ENCODE results near the gene BLM.

Gene BLM

GRCh38 chr15:90789462-90789861 lies 72.3 kb downstream of the BLM start:
- DNase-seq (ENCODE audit: low read depth): no peak

DNA sequence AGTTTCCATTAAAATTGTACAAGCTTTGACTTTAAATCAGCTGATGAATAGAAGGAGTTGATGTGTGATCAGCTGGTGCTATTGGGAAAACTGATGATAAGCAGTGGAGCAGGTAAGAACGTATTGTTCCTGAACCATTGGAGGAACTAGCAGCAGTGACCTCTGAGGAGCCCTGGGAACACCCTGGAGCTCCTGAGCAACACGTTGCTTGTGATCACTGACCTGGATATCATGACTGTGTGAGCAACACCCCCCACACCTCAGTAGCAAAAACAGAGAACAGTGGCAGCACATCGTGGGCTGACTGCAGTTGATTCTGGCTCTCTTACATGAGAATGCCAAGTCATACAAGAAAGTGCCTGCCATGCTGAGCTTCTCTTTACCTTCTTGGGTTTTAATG lies 72.9 kb downstream of the BLM start:
- no peak for DNase-seq (ENCODE audit: low read depth)

DNA sequence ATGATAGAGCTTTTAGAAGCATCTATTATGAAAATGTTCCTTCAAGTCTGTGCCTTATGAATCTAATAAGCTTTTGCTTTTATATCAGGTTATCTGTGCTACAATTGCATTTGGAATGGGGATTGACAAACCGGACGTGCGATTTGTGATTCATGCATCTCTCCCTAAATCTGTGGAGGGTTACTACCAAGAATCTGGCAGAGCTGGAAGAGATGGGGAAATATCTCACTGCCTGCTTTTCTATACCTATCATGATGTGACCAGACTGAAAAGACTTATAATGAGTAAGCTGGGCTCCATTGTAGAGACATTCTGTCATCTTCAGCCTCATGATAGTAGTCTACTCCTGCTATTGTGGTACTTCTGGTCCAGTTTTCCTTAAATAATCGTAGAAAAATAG lies 73.4 kb downstream of the BLM start:
- no peak for DNase-seq (ENCODE audit: low read depth)

GRCh38 chr15:90794538-90794937 lies 77.4 kb downstream of the BLM start:
- DNase-seq (ENCODE audit: low read depth): no peak

GRCh38 chr15:90799639-90800170 lies 82.6 kb downstream of the BLM start:
- no peak for DNase-seq (ENCODE audit: low read depth)

GRCh38 chr15:90801803-90802202 lies 84.7 kb downstream of the BLM start:
- DNase-seq (ENCODE audit: low read depth): no peak

DNA sequence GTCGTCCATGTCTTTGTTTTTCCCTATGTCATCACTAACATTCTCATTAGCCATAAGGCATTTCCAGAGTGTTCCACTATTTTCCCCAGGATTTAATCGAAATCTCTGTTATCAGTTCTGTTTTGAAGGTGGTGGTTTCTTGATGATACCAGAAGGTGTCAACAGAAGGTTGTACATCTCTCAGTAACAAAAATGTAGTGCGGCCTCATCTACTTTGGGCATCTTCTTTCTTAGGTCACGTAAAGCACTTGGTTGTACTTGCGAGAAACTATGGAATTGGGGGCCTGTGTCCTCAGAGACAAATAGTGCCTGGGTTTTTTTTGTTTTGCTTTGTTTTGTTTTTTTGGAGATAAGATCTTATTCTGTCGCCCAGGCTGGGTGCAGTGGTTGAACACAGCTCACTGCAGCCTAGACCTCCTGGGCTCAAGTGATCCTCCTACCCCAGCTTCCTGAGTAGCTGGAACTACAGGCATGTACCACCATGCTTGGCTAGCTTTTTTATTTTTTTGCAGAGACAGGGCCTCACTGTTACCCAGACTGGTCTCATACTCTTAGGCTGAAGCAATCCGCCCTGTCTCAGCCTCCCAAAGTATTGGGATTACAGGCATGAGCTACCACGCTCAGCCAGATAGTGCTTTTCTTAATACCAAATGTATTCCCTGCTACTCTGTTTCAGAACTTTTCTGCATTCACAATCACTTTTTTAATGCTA lies 90.1 kb downstream of the BLM start:
- no peak for DNase-seq (ENCODE audit: low read depth)

DNA sequence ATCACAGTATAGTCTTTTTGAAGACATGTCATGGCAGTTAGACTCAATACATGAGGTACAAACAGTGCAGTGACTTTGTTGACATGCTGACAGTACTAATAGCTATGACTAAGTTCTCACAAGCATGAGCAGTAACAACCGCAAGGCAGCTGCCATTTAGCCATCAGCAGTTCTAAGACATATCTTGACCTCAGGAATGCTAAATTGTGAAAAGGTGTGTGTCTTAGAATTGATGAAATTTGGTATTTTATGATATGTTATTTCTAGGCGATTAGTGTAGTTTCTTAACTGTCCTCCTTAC lies 90.6 kb downstream of the BLM start:
- DNase-seq (ENCODE audit: low read depth): no peak

DNA sequence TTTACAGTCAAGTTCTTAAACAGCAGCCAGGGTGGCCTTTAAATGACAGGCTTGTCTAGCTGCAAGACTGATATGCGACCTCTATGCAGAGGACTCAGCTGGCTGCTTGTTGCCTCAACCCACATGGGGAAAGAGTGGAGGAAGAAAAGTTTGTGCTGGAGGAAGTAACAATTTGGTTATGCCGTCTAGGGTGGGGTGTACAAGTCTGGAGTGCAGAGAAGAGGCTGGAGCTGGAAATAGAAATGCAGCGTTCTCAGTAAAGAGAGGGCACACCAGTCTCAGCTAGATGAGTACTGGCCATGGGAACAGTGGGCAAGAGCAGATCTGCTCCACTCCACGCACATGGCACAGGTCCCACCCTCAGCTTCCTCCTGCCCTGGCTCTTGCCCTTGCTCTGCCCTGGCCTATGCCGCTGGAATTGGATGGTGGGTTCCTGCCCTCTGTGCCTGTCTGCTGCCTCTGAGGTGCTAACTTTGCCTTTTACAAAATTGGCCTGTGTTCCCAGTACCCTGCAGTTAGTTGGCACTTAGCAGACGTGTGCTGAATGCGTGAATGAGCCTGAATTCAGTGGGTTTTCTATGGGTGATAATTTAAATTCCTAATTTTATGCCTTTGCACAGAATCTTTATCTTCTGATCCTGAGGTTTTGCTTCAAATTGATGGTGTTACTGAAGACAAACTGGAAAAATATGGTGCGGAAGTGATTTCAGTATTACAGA lies 91.5 kb downstream of the BLM start:
- no peak for DNase-seq (ENCODE audit: low read depth)

GRCh38 chr15:90809536-90809935 lies 92.4 kb downstream of the BLM start:
- DNase-seq (ENCODE audit: low read depth): no peak

DNA sequence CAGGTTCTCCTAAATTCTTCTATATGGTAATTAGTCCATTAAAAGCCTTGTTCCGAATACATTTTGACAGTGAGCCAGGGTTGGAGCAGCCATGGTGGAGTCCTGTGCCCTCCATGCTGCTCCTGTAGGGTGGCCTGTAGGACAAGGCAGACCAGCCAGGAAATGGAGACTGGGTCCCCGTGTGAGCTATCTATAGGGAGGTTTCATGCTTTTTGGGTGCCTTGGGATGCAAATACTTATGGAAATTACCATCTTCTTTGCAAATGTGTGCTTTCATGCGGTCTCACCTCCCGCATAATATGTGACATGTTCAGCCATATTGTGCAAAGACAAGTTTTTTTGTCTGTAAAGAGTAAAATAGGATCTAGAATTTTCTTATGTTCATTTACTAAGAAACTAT lies 93.2 kb downstream of the BLM start:
- no peak for DNase-seq (ENCODE audit: low read depth)

- no peak for DNase-seq (ENCODE audit: low read depth)
These were observed 95.2 kb downstream of the BLM start for GRCh38 chr15:90812171-90812957.

- DNase-seq (ENCODE audit: low read depth): no peak
These were observed 95.8 kb downstream of the BLM start for GRCh38 chr15:90812958-90813265.

GRCh38 chr15:90813796-90814190 lies 96.6 kb downstream of the BLM start:
- DNase-seq (ENCODE audit: low read depth): no peak

DNA sequence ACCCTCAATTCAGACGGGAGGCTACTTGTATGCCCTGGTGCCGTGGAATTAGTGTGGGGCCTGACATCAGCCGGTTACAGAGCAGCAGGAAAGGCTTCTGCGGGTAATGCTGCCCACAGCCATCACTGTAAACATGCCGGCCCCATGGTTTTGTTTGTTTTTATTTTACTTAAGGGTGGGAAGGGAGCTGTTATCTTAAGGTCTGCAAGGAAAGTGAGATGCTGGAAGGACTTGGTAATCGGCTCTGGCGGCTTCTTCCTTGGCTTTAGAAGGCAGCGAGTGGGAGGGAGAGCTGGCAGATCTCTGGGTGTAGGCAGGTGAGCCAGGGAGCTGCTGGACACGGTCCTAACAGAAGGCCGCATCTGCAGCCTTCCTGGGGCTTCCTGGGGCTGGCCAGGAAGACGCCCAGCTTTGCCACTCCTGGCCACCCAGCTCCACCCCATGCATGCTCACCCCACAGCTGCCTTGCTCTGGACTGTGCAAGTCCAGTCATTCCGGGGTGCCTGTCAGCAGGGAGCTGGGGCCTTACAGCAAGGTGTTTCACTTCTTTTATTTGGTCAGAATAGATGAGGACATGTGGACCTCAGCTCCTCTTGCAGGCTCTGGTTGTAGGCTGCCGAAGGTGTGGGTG lies 97.2 kb downstream of the BLM start:
- no peak for DNase-seq (ENCODE audit: low read depth)

DNA sequence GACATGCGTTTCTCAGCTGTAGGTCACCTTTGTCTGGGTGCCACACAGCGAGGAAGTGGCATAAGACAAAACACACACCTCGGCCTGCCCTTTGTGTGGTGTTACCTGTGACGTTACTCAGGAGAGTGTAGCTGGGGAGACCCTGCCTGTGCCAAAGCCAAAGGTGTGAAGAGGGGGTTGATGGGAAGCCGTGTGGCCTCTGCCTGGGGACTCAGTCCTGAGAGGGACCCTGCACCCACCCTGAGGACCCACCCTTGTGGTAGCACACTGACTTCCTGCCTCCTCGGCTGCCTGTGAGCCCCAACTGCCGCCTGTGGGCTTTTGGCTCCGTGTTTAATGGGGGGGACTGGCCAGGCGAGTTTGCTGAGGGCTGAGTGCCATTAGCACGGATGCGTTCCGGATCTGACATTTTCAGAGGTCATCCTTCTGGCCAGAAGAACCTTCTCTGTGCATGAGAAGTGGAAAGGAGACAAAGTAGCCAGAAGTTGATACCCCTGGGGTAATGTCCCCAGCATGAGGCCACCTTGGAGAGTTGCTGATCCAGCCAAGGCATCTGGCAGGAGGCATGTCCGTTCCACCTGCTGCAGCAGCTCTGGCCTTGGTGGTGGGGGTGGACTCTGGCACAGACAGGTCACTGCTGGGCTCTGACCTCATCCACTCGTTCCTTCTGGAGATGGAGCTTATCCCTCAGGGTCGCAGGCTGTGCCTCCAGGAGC lies 99.4 kb downstream of the BLM start:
- DNase-seq (ENCODE audit: low read depth): no peak

GRCh38 chr15:90817117-90818057 lies 100.2 kb downstream of the BLM start:
- DNase-seq (ENCODE audit: low read depth): no peak

DNA sequence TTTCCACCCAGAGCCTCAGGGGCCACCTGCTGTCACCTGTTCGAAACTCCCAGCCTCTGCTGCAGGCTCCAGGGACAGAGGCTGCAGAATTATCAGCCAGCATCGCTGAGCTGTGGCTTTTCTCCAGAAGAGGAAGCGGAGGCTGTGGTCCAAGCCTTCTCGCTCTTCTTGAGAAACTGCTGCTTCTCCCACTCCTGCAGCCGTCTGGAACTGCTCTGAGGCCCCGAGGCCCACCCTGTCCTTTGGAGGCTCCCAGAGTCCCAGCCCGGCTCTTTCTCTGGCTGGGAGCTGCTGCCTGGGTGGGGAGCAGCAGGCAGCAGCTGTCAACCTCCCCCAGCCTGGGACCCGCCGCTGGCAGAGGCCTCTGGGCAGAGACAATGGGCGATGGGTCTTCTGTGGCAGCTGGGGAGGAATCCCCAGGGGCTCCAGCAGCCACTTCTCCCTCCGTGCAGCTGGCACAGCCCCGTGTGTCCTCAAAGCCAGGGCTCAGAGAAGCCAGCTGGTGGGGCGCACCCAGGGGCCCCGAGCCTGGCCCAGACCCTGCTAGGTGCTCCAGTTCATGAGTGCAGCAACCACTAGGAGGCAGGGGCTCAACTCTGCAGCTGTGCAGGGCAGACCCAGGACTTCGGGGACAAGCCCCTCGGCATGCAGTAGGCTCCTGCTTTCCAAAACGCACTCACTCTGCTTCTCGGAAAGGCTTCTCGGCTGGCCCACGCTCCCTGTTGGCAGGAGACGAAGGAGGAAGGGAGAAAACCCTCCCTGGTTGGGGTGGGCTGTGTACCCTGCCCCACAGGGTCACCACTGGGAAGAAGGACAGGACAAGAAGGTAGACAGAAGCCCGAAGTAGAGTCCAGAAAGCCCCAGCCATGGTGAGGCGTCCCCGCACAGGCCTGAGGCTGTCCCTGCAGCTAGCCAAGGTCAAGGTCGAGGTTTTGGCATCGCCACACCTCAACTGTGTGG lies 101.4 kb downstream of the BLM start:
- no peak for DNase-seq (ENCODE audit: low read depth)

- no peak for DNase-seq (ENCODE audit: low read depth)
These were observed 102.2 kb downstream of the BLM start for GRCh38 chr15:90819390-90819789.

- no peak for DNase-seq (ENCODE audit: low read depth)
These were observed 102.7 kb downstream of the BLM start for GRCh38 chr15:90819850-90820249.

Data from GM04504 (cell line).